ENCODE measurements around the gene ACSS2. TPM values are rescaled to one million over a fixed set of nuclear protein-coding genes. Genes with fewer than 3 reads are reported as not detected.
A peak's percentile ranks its signal among the peaks of the same experiment; 100 is the strongest.

ACSS2 gene
- polyA plus RNA-seq, 2 of the 4 experiments (the other 2 are of a cell fraction): 22.1 to 24.1 TPM

DNA sequence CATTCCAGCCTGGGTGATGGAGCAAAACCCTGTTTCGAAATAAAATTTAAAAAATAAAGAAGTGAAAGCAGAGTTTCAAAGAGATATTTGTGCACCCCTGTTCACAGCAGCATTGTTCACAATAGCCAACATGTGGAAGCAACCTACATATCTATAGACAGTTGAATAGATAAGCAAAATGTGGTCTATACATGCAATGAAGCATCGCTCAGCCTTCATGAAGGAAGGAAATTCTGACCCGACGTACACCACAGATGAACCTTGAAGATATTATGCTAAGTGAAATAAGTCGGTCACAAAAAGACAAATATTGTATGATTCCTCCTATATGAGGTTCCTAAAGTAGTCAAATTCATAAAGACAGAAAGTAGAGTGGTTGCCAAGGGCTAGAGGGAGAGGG lies 44.5 kb upstream of the ACSS2 start:
- Histone ChIP-seq H3K4me3 (no peak overlapping the region), H3K27ac (no peak overlapping the region), H3K9me3 (no peaks in the 10 kb centered on the region), H3K4me1 (no peaks in the 10 kb centered on the region), H3K4me2 (no peak overlapping the region)
- ATAC-seq (no peak), DNase-seq (ENCODE audit: low read depth in 1 of 2, low spot score in 1 of 2) (no peak), FAIRE-seq (no peak)
- WGBS (ENCODE audit: missing lambda C conversion rate): 32% methylated on average over 5 of the region's 5 CpGs
- no peak for TF ChIP-seq FOSB (CRISPR knock-in tag; IDR thresholded peaks at IDR 0.05)
- TF ChIP-seq, protein P1, sequence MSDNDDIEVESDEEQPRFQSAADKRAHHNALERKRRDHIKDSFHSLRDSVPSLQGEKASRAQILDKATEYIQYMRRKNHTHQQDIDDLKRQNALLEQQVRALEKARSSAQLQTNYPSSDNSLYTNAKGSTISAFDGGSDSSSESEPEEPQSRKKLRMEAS (IDR thresholded peaks at IDR 0.05): no peak
- no peak for TF ChIP-seq HOXB5 (CRISPR knock-in tag; IDR thresholded peaks at IDR 0.05)
- no peak for TF ChIP-seq HEYL (CRISPR knock-in tag; IDR thresholded peaks at IDR 0.05)
- TF ChIP-seq POLR2A (IDR thresholded peaks at IDR 0.05; ENCODE audit: low read length): no peak
- CTCF ChIA-PET: interaction anchor here (1.2 to 1.9 kb wide), 2 partner anchors 124 to 432 kb away, joined by 6 read pairs; partner anchors contain the start of genes GSS and MYH7B
- POLR2A ChIA-PET: no interaction called here

DNA sequence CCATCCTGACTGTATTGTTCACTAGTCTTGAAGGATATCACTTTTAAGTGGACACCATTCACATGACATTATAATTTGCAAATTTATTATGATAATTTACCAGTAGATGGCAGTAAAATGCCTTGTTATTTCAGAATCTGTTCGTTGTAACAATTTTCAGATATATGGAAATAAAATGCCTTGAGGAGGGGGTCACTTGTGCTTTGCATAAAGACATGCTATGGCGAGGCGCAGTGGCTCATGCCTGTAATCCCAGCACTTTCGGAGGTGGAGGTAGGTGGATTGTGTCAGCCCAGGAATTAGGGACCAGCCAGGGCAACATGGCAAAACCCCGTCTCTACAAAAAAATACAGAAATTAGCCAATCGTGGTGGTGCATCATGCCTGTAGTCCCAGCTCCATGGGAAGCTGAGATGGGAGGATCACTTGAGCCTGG lies 41.9 kb upstream of the ACSS2 start:
- DNase-seq (ENCODE audit: low read depth in 1 of 2, low spot score in 1 of 2) (peak; percentile 36 to 46), FAIRE-seq (peak; percentile 54), ATAC-seq (peak; percentile 81 to 83)
- H3K4me3 ChIP-seq: peak overlapping the region; percentile 28; the same call in 1 of the 3 replicates
- H3K4me2 ChIP-seq: peak overlapping the region; percentile 81
- no peaks in the 10 kb centered on the region for H3K9me3 ChIP-seq
- peak overlapping the region in 1 of 2 experiments; percentile 69; a peak in 2 of 6 replicates for H3K27ac ChIP-seq
- POLR2A ChIA-PET: no interaction called here
- H3K4me1 ChIP-seq: no peaks in the 10 kb centered on the region
- TF ChIP-seq CTCF (IDR thresholded peaks at IDR 0.05) (peak; percentile 67), HDAC2 (IDR thresholded peaks at IDR 0.05) (no peak), RAD21 (conservative IDR thresholded peaks at IDR 0.05 in 1 of 2, IDR thresholded peaks at IDR 0.05 in 1 of 2) (peak; percentile 70 to 80), TFCP2L1 (CRISPR knock-in tag; IDR thresholded peaks at IDR 0.05) (no peak), SMC3 (IDR thresholded peaks at IDR 0.05) (peak; percentile 51)
- 1% methylated on average over 6 of the region's 6 CpGs for WGBS (ENCODE audit: missing lambda C conversion rate)
- CTCF ChIA-PET: interaction anchor here (0.6 to 4.5 kb wide), 22 partner anchors 9 to 606 kb away, joined by 3 to 24 read pairs (median 5); partner anchors contain the start of genes GGT7 and NCOA6

- POLR2A ChIA-PET: no interaction called here
- no peaks in the 10 kb centered on the region for H3K4me1 ChIP-seq
- H3K9me3 ChIP-seq: no peaks in the 10 kb centered on the region
- ATAC-seq (no peak), DNase-seq (ENCODE audit: low read depth in 1 of 2, low spot score in 1 of 2) (no peak), FAIRE-seq (no peak)
- WGBS (ENCODE audit: missing lambda C conversion rate): 43% methylated on average over 2 of the region's 2 CpGs
- TF ChIP-seq JUN (IDR thresholded peaks at IDR 0.05) (no peak), KDM1A (IDR thresholded peaks at IDR 0.05; ENCODE audit: low read depth) (no peak), ZFP36 (IDR thresholded peaks at IDR 0.05; ENCODE audit: borderline replicate concordance, partially characterized antibody) (no peak), ZC3H11A (IDR thresholded peaks at IDR 0.05) (no peak), RFX5 (IDR thresholded peaks at IDR 0.05) (no peak), KDM5A (IDR thresholded peaks at IDR 0.05) (no peak), CEBPB (IDR thresholded peaks at IDR 0.05) (no peak), SMC3 (IDR thresholded peaks at IDR 0.05) (no peak), CBX2 (IDR thresholded peaks at IDR 0.05; ENCODE audit: borderline replicate concordance, low read depth) (no peak), BHLHE40 (IDR thresholded peaks at IDR 0.05; ENCODE audit: low read depth, low read length) (no peak), ZSCAN20 (CRISPR knock-in tag; IDR thresholded peaks at IDR 0.05) (no peak), TFCP2L1 (CRISPR knock-in tag; IDR thresholded peaks at IDR 0.05) (no peak), POLR2AphosphoS2 (conservative IDR thresholded peaks at IDR 0.05; ENCODE audit: low read length) (no peak), RAD21 (conservative IDR thresholded peaks at IDR 0.05 in 1 of 2, IDR thresholded peaks at IDR 0.05 in 1 of 2) (no peak)
- TF ChIP-seq, protein P2, sequence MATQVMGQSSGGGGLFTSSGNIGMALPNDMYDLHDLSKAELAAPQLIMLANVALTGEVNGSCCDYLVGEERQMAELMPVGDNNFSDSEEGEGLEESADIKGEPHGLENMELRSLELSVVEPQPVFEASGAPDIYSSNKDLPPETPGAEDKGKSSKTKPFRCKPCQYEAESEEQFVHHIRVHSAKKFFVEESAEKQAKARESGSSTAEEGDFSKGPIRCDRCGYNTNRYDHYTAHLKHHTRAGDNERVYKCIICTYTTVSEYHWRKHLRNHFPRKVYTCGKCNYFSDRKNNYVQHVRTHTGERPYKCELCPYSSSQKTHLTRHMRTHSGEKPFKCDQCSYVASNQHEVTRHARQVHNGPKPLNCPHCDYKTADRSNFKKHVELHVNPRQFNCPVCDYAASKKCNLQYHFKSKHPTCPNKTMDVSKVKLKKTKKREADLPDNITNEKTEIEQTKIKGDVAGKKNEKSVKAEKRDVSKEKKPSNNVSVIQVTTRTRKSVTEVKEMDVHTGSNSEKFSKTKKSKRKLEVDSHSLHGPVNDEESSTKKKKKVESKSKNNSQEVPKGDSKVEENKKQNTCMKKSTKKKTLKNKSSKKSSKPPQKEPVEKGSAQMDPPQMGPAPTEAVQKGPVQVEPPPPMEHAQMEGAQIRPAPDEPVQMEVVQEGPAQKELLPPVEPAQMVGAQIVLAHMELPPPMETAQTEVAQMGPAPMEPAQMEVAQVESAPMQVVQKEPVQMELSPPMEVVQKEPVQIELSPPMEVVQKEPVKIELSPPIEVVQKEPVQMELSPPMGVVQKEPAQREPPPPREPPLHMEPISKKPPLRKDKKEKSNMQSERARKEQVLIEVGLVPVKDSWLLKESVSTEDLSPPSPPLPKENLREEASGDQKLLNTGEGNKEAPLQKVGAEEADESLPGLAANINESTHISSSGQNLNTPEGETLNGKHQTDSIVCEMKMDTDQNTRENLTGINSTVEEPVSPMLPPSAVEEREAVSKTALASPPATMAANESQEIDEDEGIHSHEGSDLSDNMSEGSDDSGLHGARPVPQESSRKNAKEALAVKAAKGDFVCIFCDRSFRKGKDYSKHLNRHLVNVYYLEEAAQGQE (IDR thresholded peaks at IDR 0.05): no peak
- TF ChIP-seq, protein P3, sequence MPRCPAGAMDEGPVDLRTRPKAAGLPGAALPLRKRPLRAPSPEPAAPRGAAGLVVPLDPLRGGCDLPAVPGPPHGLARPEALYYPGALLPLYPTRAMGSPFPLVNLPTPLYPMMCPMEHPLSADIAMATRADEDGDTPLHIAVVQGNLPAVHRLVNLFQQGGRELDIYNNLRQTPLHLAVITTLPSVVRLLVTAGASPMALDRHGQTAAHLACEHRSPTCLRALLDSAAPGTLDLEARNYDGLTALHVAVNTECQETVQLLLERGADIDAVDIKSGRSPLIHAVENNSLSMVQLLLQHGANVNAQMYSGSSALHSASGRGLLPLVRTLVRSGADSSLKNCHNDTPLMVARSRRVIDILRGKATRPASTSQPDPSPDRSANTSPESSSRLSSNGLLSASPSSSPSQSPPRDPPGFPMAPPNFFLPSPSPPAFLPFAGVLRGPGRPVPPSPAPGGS (IDR thresholded peaks at IDR 0.05): no peak
- H3K4me2 ChIP-seq: no peak overlapping the region
- no peak overlapping the region for H3K4me3 ChIP-seq
- no peak overlapping the region for H3K27ac ChIP-seq
- CTCF ChIA-PET: interaction anchor here (0.9 to 1.4 kb wide), 3 partner anchors 32 to 427 kb away, joined by 3 read pairs; no protein-coding TSS in a partner anchor
Measured at GRCh38 chr20:34842143-34842542, 34.3 kb upstream of the ACSS2 start.
